SU-DHL-6 (cell line): ENCODE data around the gene ACTN1.

ENCODE experiments used
- H2AFZ ChIP-seq: fragments of 200-600 bp; sonication (generic); 2 replicates; pipeline ENCODE4 v1.6.1; 2014; ENCODE audit warnings: low read depth, mild to moderate bottlenecking, moderate library complexity, mixed read lengths, antibody characterized with exemption, low read length; ENCODE audit not compliant: severe bottlenecking
- H3F3A ChIP-seq: fragments of 200-600 bp; shearing (Covaris generic); 2 replicates; pipeline ENCODE4 v1.6.0; 2016; ENCODE audit warnings: antibody characterized with exemption, mild to moderate bottlenecking; ENCODE audit not compliant: insufficient read depth
- H3K27ac ChIP-seq: fragments of 200-600 bp; sonication (generic); 2 replicates; pipeline ENCODE4 v1.5.1; 2016; ENCODE audit warnings: low read depth, mild to moderate bottlenecking, low read length, moderate library complexity, mixed read lengths
- H3K27me3 ChIP-seq: fragments of 200-600 bp; sonication (generic), shearing (Covaris generic); 2 replicates; pipeline ENCODE4 v1.6.0; 2014; ENCODE audit warnings: mild to moderate bottlenecking, low read length
- H3K36me3 ChIP-seq: fragments of 200-600 bp; sonication (generic); 2 replicates; pipeline ENCODE4 v1.6.1; 2014; ENCODE audit warnings: mild to moderate bottlenecking, low read length, mixed read lengths
- H3K4me2 ChIP-seq: fragments of 300-600, 200-600 bp; shearing (Covaris generic), sonication (generic); 2 replicates; pipeline ENCODE4 v1.6.0; 2014; ENCODE audit warnings: low read length, low read depth, mild to moderate bottlenecking; ENCODE audit not compliant: poor library complexity, severe bottlenecking
- H3K4me3 ChIP-seq: fragments of 200-600 bp; sonication (generic); 2 replicates; pipeline ENCODE4 v1.5.1; 2014; ENCODE audit warnings: antibody characterized with exemption, low read length, mild to moderate bottlenecking, mixed read lengths; ENCODE audit not compliant: insufficient read depth, poor library complexity, severe bottlenecking
- H3K79me2 ChIP-seq: fragments of 200-600 bp; sonication (generic); 2 replicates; pipeline ENCODE4 v1.6.1; 2014; ENCODE audit warnings: mild to moderate bottlenecking, low read length, moderate library complexity; ENCODE audit not compliant: insufficient read depth
- H3K9ac ChIP-seq: fragments of 200-600 bp; sonication (generic); 2 replicates; pipeline ENCODE4 v1.7.0; 2014; ENCODE audit warnings: mild to moderate bottlenecking, low read length
- H3K9me2 ChIP-seq: fragments of 200-600 bp; sonication (generic); replicated peaks from 2 replicates; pipeline ENCODE4 v1.6.1; 2014; ENCODE audit warnings: low read length; ENCODE audit not compliant: insufficient read depth
- H3K9me3 ChIP-seq: fragments of 200-600 bp; sonication (generic); 2 replicates; pipeline ENCODE4 v1.6.1; 2014; ENCODE audit warnings: low read length, mixed read lengths; ENCODE audit not compliant: insufficient read depth
- H4K20me1 ChIP-seq: fragments of 200-600 bp; sonication (generic); 2 replicates; pipeline ENCODE4 v1.6.1; 2014; ENCODE audit warnings: low read depth, mild to moderate bottlenecking, antibody characterized with exemption, low read length, moderate library complexity, mixed read lengths
- CTCF ChIP-seq: fragments of 200-600 bp; sonication (generic); IDR thresholded peaks from one replicate; pipeline ENCODE4 v1.5.1; 2017; ENCODE audit warnings: antibody characterized with exemption, mild to moderate bottlenecking, low read length, moderate library complexity; ENCODE audit not compliant: insufficient read depth, poor library complexity, severe bottlenecking
- EZH2phosphoT487 ChIP-seq: fragments of 200-600 bp; sonication (generic), shearing (Covaris generic); conservative IDR thresholded peaks from 2 replicates; pipeline ENCODE4 v1.6.1; 2018; ENCODE audit warnings: mild to moderate bottlenecking, antibody characterized with exemption, low read length, moderate library complexity, mixed read lengths

ACTN1 gene

GRCh38 chr14:68879841-68880575 is 99.1 kb downstream of the ACTN1 start:
- Histone ChIP-seq H3K79me2 (no peaks in the 10 kb centered on the region), H3K9ac (no peak overlapping the region), H3K36me3 (no peaks in the 10 kb centered on the region), H3F3A (no peaks in the 10 kb centered on the region), H3K4me3 (no peak overlapping the region), H3K27me3 (no peaks in the 10 kb centered on the region), H3K4me2 (no peak overlapping the region), H3K9me3 (no peaks in the 10 kb centered on the region), H4K20me1 (no peaks in the 10 kb centered on the region), H3K27ac (no peak overlapping the region), H3K9me2 (no peaks in the 10 kb centered on the region), H2AFZ (no peak overlapping the region)
- TF ChIP-seq EZH2phosphoT487 (no peak), CTCF (no peak)

- Histone ChIP-seq H3K36me3 (no peaks in the 10 kb centered on the region), H3K79me2 (no peaks in the 10 kb centered on the region), H3K4me2 (no peak overlapping the region), H3K9me2 (no peaks in the 10 kb centered on the region), H2AFZ (no peak overlapping the region), H3K27ac (no peak overlapping the region), H3K9me3 (no peaks in the 10 kb centered on the region), H3F3A (no peaks in the 10 kb centered on the region), H3K4me3 (no peak overlapping the region), H3K27me3 (no peaks in the 10 kb centered on the region), H4K20me1 (no peaks in the 10 kb centered on the region), H3K9ac (no peak overlapping the region)
- TF ChIP-seq CTCF (no peak), EZH2phosphoT487 (no peak)
These were observed 99.8 kb downstream of the ACTN1 start for GRCh38 chr14:68879321-68879781.

GRCh38 chr14:68878908-68879307 is 100.2 kb downstream of the ACTN1 start:
- H3K4me2 ChIP-seq, result no peak overlapping the region
- H3K4me3 ChIP-seq, result no peak overlapping the region
- H4K20me1 ChIP-seq, result no peaks in the 10 kb centered on the region
- TF ChIP-seq EZH2phosphoT487, result no peak
- TF ChIP-seq CTCF, result no peak
- H3F3A ChIP-seq, result no peaks in the 10 kb centered on the region
- no peaks in the 10 kb centered on the region for H3K36me3 ChIP-seq
- H2AFZ ChIP-seq, result no peak overlapping the region
- no peak overlapping the region for H3K9ac ChIP-seq
- H3K9me3 ChIP-seq, result no peaks in the 10 kb centered on the region
- H3K27me3 ChIP-seq, result no peaks in the 10 kb centered on the region
- H3K9me2 ChIP-seq, result no peaks in the 10 kb centered on the region
- H3K27ac ChIP-seq, result no peak overlapping the region
- H3K79me2 ChIP-seq, result no peaks in the 10 kb centered on the region
